ENCODE data around the gene KLHL24.

Gene KLHL24

GRCh38 chr3:183635431-183636220, at the start of gene KLHL24:
Gene KLHL24, plus strand, starts transcription at chr3:183635623. Its CDS starts 14,734 bp downstream, at chr3:183650357.
- no peaks in the 10 kb centered on the region for H4K20me1 ChIP-seq (ENCODE audit: insufficient read depth, low read length)
- H3K79me2 ChIP-seq (ENCODE audit: insufficient read depth, low read length) = peaks cover 35% of the 10 kb centered on the region
- H3K4me1 ChIP-seq (ENCODE audit: insufficient read depth, low read length, severe bottlenecking) = peaks cover 29% of the 10 kb centered on the region
- peak within 1 kb of the TSS; percentile 34 for H2AFZ ChIP-seq (ENCODE audit: low read length)
- H3K36me3 ChIP-seq (ENCODE audit: insufficient read depth, low read length) = no peaks in the 10 kb centered on the region
- H3K9me3 ChIP-seq (ENCODE audit: low read length) = no peaks in the 10 kb centered on the region
- H3K9me2 ChIP-seq (ENCODE audit: low read depth, low read length) = no peaks in the 10 kb centered on the region
- H3K27me3 ChIP-seq (ENCODE audit: insufficient read depth, low read length) = no peaks in the 10 kb centered on the region
- peak; percentile 23; the same call in 1 of the 2 replicates for TF ChIP-seq CTCF (IDR thresholded peaks at IDR 0.05; ENCODE audit: low read length)
- TF ChIP-seq EZH2 (IDR thresholded peaks at IDR 0.05; ENCODE audit: borderline replicate concordance, low read length) = no peak
- H3K27ac ChIP-seq (ENCODE audit: low read depth, low read length, poor library complexity, severe bottlenecking) = peak within 1 kb of the TSS; percentile 93
- H3K9ac ChIP-seq (ENCODE audit: low read length) = peak within 1 kb of the TSS; percentile 89
- H3K4me3 ChIP-seq (ENCODE audit: low read depth, low read length, poor library complexity, severe bottlenecking) = peak within 1 kb of the TSS; percentile 85
- peak within 1 kb of the TSS; percentile 92 for H3K4me2 ChIP-seq (ENCODE audit: low read length)
- H3F3A ChIP-seq (ENCODE audit: insufficient read depth, low read length) = no peaks in the 10 kb centered on the region

GRCh38 chr3:183586477-183586876, 48.9 kb upstream of the KLHL24 start:
- H3K4me3 ChIP-seq (ENCODE audit: low read depth, low read length, poor library complexity, severe bottlenecking) = no peak overlapping the region
- no peak overlapping the region for H2AFZ ChIP-seq (ENCODE audit: low read length)
- peak overlapping the region; percentile 72 for H3K27ac ChIP-seq (ENCODE audit: low read depth, low read length, poor library complexity, severe bottlenecking)
- peaks cover 11% of the 10 kb centered on the region for H3F3A ChIP-seq (ENCODE audit: insufficient read depth, low read length)
- H4K20me1 ChIP-seq (ENCODE audit: insufficient read depth, low read length) = no peaks in the 10 kb centered on the region
- H3K9me3 ChIP-seq (ENCODE audit: low read length) = no peaks in the 10 kb centered on the region
- H3K27me3 ChIP-seq (ENCODE audit: insufficient read depth, low read length) = no peaks in the 10 kb centered on the region
- peaks cover 77% of the 10 kb centered on the region for H3K4me1 ChIP-seq (ENCODE audit: insufficient read depth, low read length, severe bottlenecking)
- no peak overlapping the region for H3K4me2 ChIP-seq (ENCODE audit: low read length)
- H3K36me3 ChIP-seq (ENCODE audit: insufficient read depth, low read length) = no peaks in the 10 kb centered on the region
- no peaks in the 10 kb centered on the region for H3K9me2 ChIP-seq (ENCODE audit: low read depth, low read length)
- no peak for TF ChIP-seq CTCF (IDR thresholded peaks at IDR 0.05; ENCODE audit: low read length)
- TF ChIP-seq EZH2 (IDR thresholded peaks at IDR 0.05; ENCODE audit: borderline replicate concordance, low read length) = no peak
- no peak overlapping the region for H3K9ac ChIP-seq (ENCODE audit: low read length)
- H3K79me2 ChIP-seq (ENCODE audit: insufficient read depth, low read length) = no peaks in the 10 kb centered on the region

GRCh38 chr3:183587336-183587735, 48.1 kb upstream of the KLHL24 start:
- Histone ChIP-seq H3K27ac (ENCODE audit: low read depth, low read length, poor library complexity, severe bottlenecking) (peak overlapping the region; percentile 72), H3K4me3 (ENCODE audit: low read depth, low read length, poor library complexity, severe bottlenecking) (no peak overlapping the region), H3K36me3 (ENCODE audit: insufficient read depth, low read length) (no peaks in the 10 kb centered on the region), H3F3A (ENCODE audit: insufficient read depth, low read length) (peaks cover 10% of the 10 kb centered on the region; the same call in 1 of the 2 replicates), H3K4me2 (ENCODE audit: low read length) (no peak overlapping the region; the same call in 1 of the 2 replicates), H4K20me1 (ENCODE audit: insufficient read depth, low read length) (no peaks in the 10 kb centered on the region), H3K9me3 (ENCODE audit: low read length) (no peaks in the 10 kb centered on the region), H3K9me2 (ENCODE audit: low read depth, low read length) (no peaks in the 10 kb centered on the region), H3K27me3 (ENCODE audit: insufficient read depth, low read length) (no peaks in the 10 kb centered on the region), H2AFZ (ENCODE audit: low read length) (0 out of 2 replicates have a peak overlapping the region, but pooled peaks have one; percentile 14), H3K79me2 (ENCODE audit: insufficient read depth, low read length) (no peaks in the 10 kb centered on the region), H3K9ac (ENCODE audit: low read length) (no peak overlapping the region; the same call in 1 of the 2 replicates), H3K4me1 (ENCODE audit: insufficient read depth, low read length, severe bottlenecking) (peaks cover 78% of the 10 kb centered on the region)
- TF ChIP-seq EZH2 (IDR thresholded peaks at IDR 0.05; ENCODE audit: borderline replicate concordance, low read length) = no peak
